ENCODE results near the gene CIBAR2. TPM values are rescaled to one million over a fixed set of nuclear protein-coding genes. Genes with fewer than 3 reads are reported as not detected.
A peak's percentile ranks its signal among the peaks of the same experiment; 100 is the strongest.

The CIBAR2 gene
- total RNA-seq, 3 donors from 2014 or later (not counting 1 experiment from before 2014, with no cell fraction given) = not detected

DNA sequence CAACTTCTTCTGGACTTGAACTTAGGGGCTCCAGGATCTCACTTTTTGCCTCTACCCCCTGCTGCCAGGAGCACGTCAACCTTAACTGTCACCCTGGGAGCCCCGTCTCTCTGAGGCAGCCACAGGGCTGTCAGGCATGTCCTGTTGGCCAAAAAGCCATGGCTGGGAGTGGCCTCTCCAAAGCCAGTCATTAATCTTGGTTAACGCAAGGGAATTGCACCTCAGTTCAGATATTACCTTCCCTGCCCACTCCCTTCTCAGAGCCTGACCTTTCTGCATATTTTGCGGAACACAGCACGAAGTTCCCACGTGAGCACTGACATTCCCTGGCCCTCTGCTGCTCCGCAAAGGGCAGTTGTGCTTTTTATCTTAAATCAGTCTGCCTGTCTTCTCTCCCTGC lies 44.2 kb upstream of the CIBAR2 start:
- 94% methylated on average over 7 of the region's 7 CpGs for WGBS (ENCODE audit: insufficient coverage)
- TF ChIP-seq, protein P1, sequence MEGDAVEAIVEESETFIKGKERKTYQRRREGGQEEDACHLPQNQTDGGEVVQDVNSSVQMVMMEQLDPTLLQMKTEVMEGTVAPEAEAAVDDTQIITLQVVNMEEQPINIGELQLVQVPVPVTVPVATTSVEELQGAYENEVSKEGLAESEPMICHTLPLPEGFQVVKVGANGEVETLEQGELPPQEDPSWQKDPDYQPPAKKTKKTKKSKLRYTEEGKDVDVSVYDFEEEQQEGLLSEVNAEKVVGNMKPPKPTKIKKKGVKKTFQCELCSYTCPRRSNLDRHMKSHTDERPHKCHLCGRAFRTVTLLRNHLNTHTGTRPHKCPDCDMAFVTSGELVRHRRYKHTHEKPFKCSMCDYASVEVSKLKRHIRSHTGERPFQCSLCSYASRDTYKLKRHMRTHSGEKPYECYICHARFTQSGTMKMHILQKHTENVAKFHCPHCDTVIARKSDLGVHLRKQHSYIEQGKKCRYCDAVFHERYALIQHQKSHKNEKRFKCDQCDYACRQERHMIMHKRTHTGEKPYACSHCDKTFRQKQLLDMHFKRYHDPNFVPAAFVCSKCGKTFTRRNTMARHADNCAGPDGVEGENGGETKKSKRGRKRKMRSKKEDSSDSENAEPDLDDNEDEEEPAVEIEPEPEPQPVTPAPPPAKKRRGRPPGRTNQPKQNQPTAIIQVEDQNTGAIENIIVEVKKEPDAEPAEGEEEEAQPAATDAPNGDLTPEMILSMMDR (IDR thresholded peaks at IDR 0.05) = no peak
- Mint-ChIP-seq H3K36me3 (no peaks in the 10 kb centered on the region), H3K27ac (no peak overlapping the region), H3K9me3 (no peaks in the 10 kb centered on the region), H3K4me1 (peaks cover 13 to 17% of the 10 kb centered on the region in 2 donors), H3K27me3 (ENCODE audit: low read depth in 2 of 2) (no peaks in the 10 kb centered on the region), H3K4me3 (peak overlapping the region; percentile 1)
- H3K9me3 ChIP-seq (ENCODE audit: control insufficient read depth, insufficient read depth, low read length) = no peaks in the 10 kb centered on the region
- H3K36me3 ChIP-seq (ENCODE audit: control insufficient read depth, insufficient read depth, low read length) = no peaks in the 10 kb centered on the region
- no peak overlapping the region for H3K4me3 ChIP-seq (ENCODE audit: low read length)
- no peaks in the 10 kb centered on the region for H3K27me3 ChIP-seq (ENCODE audit: control insufficient read depth, insufficient read depth, low read length)
- intact Hi-C loops (cut with micrococcal nuclease) = no loop called here
- peaks cover 17% of the 10 kb centered on the region for H3K4me1 ChIP-seq (ENCODE audit: control insufficient read depth, insufficient read depth, low read length)
- no peak overlapping the region for H3K27ac ChIP-seq (ENCODE audit: low read length)
- no peak for DNase-seq
- ATAC-seq = no peak

DNA sequence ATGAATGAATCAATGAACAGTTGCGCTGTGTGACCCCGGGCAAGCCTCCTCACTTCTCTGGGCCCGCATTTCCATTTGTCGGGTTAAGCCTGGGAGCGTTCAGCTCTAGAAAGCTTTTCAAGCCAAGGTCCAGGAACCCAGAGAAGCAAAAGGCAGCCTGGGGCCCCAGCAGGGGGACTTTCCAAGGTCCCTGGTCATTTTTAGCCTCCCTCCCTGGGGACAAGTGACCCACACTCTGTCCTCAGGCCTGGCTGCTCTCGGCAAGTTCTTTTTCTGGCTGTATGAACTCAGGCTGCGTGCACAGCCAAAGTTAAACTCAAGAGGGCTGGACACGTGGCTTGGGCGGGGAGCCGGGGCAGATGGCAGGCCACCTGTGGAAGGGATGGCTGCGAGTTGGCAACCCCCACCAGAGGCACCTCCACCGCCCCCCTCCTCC lies 41.4 kb upstream of the CIBAR2 start:
- Histone ChIP-seq H3K9me3 (ENCODE audit: control insufficient read depth, insufficient read depth, low read length) (no peaks in the 10 kb centered on the region), H3K27me3 (ENCODE audit: control insufficient read depth, insufficient read depth, low read length) (no peaks in the 10 kb centered on the region), H3K4me3 (ENCODE audit: low read length) (no peak overlapping the region), H3K27ac (ENCODE audit: low read length) (no peak overlapping the region), H3K36me3 (ENCODE audit: control insufficient read depth, insufficient read depth, low read length) (no peaks in the 10 kb centered on the region), H3K4me1 (ENCODE audit: control insufficient read depth, insufficient read depth, low read length) (peaks cover 16% of the 10 kb centered on the region)
- intact Hi-C loops (cut with micrococcal nuclease) = no loop called here
- DNase-seq (no peak), ATAC-seq (no peak)
- TF ChIP-seq, protein P1 (IDR thresholded peaks at IDR 0.05) = no peak
- Mint-ChIP-seq H3K36me3 (no peaks in the 10 kb centered on the region), H3K27ac (no peak overlapping the region), H3K27me3 (ENCODE audit: low read depth in 2 of 2) (peaks cover 0 to 3% of the 10 kb centered on the region in 2 donors), H3K4me1 (peaks cover 13 to 23% of the 10 kb centered on the region in 2 donors), H3K4me3 (no peak overlapping the region), H3K9me3 (no peaks in the 10 kb centered on the region)
- WGBS (ENCODE audit: insufficient coverage) = 87% methylated on average over 12 of the region's 12 CpGs

GRCh38 chr16:85153046-85153445 lies 40.8 kb upstream of the CIBAR2 start:
- H3K36me3 Mint-ChIP-seq = no peaks in the 10 kb centered on the region
- H3K27me3 Mint-ChIP-seq (ENCODE audit: low read depth in 2 of 2) = peaks cover 0 to 3% of the 10 kb centered on the region in 2 donors
- intact Hi-C loops (cut with micrococcal nuclease) = no loop called here
- H3K27ac Mint-ChIP-seq = no peak overlapping the region
- ATAC-seq = no peak
- Histone ChIP-seq H3K4me1 (ENCODE audit: control insufficient read depth, insufficient read depth, low read length) (peaks cover 10% of the 10 kb centered on the region), H3K36me3 (ENCODE audit: control insufficient read depth, insufficient read depth, low read length) (no peaks in the 10 kb centered on the region), H3K4me3 (ENCODE audit: low read length) (no peak overlapping the region), H3K27ac (ENCODE audit: low read length) (no peak overlapping the region), H3K9me3 (ENCODE audit: control insufficient read depth, insufficient read depth, low read length) (no peaks in the 10 kb centered on the region), H3K27me3 (ENCODE audit: control insufficient read depth, insufficient read depth, low read length) (no peaks in the 10 kb centered on the region)
- WGBS (ENCODE audit: insufficient coverage) = 86% methylated on average over 7 of the region's 8 CpGs
- H3K4me1 Mint-ChIP-seq = peaks cover 9 to 19% of the 10 kb centered on the region in 2 donors
- no peak for DNase-seq
- TF ChIP-seq, protein P1 (IDR thresholded peaks at IDR 0.05) = no peak
- no peak overlapping the region for H3K4me3 Mint-ChIP-seq
- no peaks in the 10 kb centered on the region for H3K9me3 Mint-ChIP-seq

- ATAC-seq (no peak), DNase-seq (no peak)
- peaks cover 4% of the 10 kb centered on the region for H3K4me1 ChIP-seq (ENCODE audit: control insufficient read depth, insufficient read depth, low read length)
- no peak overlapping the region for H3K4me3 ChIP-seq (ENCODE audit: low read length)
- WGBS (ENCODE audit: insufficient coverage) = 88% methylated on average over 14 of the region's 14 CpGs
- Mint-ChIP-seq H3K9me3 (no peaks in the 10 kb centered on the region), H3K27me3 (ENCODE audit: low read depth in 2 of 2) (peaks cover 0 to 3% of the 10 kb centered on the region in 2 donors), H3K4me3 (no peak overlapping the region), H3K4me1 (peaks cover 3 to 14% of the 10 kb centered on the region in 2 donors), H3K36me3 (no peaks in the 10 kb centered on the region), H3K27ac (no peak overlapping the region)
- no peaks in the 10 kb centered on the region for H3K9me3 ChIP-seq (ENCODE audit: control insufficient read depth, insufficient read depth, low read length)
- TF ChIP-seq, protein P1 (IDR thresholded peaks at IDR 0.05) = no peak
- no peak overlapping the region for H3K27ac ChIP-seq (ENCODE audit: low read length)
- H3K36me3 ChIP-seq (ENCODE audit: control insufficient read depth, insufficient read depth, low read length) = no peaks in the 10 kb centered on the region
- intact Hi-C loops (cut with micrococcal nuclease) = no loop called here
- H3K27me3 ChIP-seq (ENCODE audit: control insufficient read depth, insufficient read depth, low read length) = no peaks in the 10 kb centered on the region
These were observed 40.2 kb upstream of the CIBAR2 start for GRCh38 chr16:85152414-85153030.

Measured in natural killer cell (primary cell).